Activated CD4-positive, CD25-positive, alpha-beta regulatory T cell (primary cell): ENCODE results near the gene FYN.
"Not testable (repeated sequence)": the region's sequence is repeated elsewhere in the genome, so short reads cannot be mapped to it uniquely, and the experiment has no call there.

Experiments
- DNase-seq, 4 experiments: peaks; one replicate each; lab custom pipeline; 2025; lab: John Stamatoyannopoulos, UW

Gene FYN

GRCh38 chr6:111680811-111681609, 192.2 kb downstream of the FYN start:
- not testable (repeated sequence) for DNase-seq

GRCh38 chr6:111680015-111680712, 193.1 kb downstream of the FYN start:
- no peak for DNase-seq

GRCh38 chr6:111679126-111679858, 194.0 kb downstream of the FYN start:
- no peak for DNase-seq

- DNase-seq = no peak
Measured at GRCh38 chr6:111677249-111677990, 195.8 kb downstream of the FYN start.

- no peak for DNase-seq
Measured at GRCh38 chr6:111676383-111676782, 196.9 kb downstream of the FYN start.

GRCh38 chr6:111674883-111675282, 198.4 kb downstream of the FYN start:
- DNase-seq = no peak

- DNase-seq = no peak
Measured at GRCh38 chr6:111674413-111674812, 198.8 kb downstream of the FYN start.

- no peak for DNase-seq
Measured at GRCh38 chr6:111673937-111674336, 199.3 kb downstream of the FYN start.

- DNase-seq = no peak
Measured at GRCh38 chr6:111673532-111673931, 199.7 kb downstream of the FYN start.

- no peak for DNase-seq
Measured at GRCh38 chr6:111672761-111673450, 200.3 kb downstream of the FYN start.

GRCh38 chr6:111669326-111669725, 203.9 kb downstream of the FYN start:
- DNase-seq = no peak

- no peak for DNase-seq
Measured at GRCh38 chr6:111668410-111668809, 204.8 kb downstream of the FYN start.

- no peak for DNase-seq
Measured at GRCh38 chr6:111667931-111668330, 205.3 kb downstream of the FYN start.

- DNase-seq = no peak
Measured at GRCh38 chr6:111666847-111667246, 206.4 kb downstream of the FYN start.

GRCh38 chr6:111664565-111665030, 208.7 kb downstream of the FYN start:
- no peak for DNase-seq

GRCh38 chr6:111663692-111664564, 209.3 kb downstream of the FYN start:
- no peak for DNase-seq

- no peak for DNase-seq
Measured at GRCh38 chr6:111662794-111663593, 210.3 kb downstream of the FYN start.

- DNase-seq = no peak
Measured at GRCh38 chr6:111662072-111662793, 211.0 kb downstream of the FYN start.

GRCh38 chr6:111661541-111662061, 211.7 kb downstream of the FYN start:
- no peak for DNase-seq
